Measurements from ENCODE around the gene ABLIM3.

The ABLIM3 gene

GRCh38 chr5:149152317-149152746 is 11.0 kb downstream of the ABLIM3 start:
- Histone ChIP-seq H3K27ac (no peak overlapping the region), H3K4me3 (IDR thresholded peaks at IDR 0.05; ENCODE audit: insufficient read depth, low read depth, low read length) (no peak overlapping the region)

DNA sequence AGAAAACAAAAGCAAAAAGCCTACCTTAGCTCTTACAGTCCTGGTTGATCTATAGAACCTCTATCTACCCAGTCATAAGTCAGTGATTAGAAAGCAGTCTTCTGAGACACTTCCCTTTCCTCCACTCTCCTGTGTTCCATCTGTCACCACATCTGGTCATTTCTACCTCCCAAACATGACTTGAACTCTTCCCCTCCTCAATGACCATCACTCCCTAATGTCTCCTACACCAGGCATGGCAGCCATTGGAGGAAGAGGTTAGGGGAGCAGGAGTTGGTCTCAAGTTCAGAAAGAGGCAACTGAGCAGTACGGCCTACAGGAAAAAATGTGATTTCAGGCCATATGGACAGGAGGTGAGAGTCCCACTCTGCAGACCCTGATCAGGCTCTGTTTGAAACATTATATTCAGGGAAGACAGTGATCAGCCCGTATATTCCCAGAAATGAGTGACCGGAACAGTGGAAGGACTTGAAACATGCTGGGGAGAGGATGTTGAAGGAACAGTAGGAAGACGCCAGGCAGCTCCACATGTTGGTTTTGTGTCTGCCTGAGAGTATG is 12.0 kb downstream of the ABLIM3 start:
- H3K79me2 ChIP-seq (ENCODE audit: insufficient read depth, low read depth), result no peaks in the 10 kb centered on the region
- no peak overlapping the region for H3K27ac ChIP-seq
- H3K36me3 ChIP-seq (ENCODE audit: insufficient read depth), result no peaks in the 10 kb centered on the region
- no peak overlapping the region for H2AFZ ChIP-seq (ENCODE audit: low read depth)
- H3K4me3 ChIP-seq (IDR thresholded peaks at IDR 0.05; ENCODE audit: insufficient read depth, low read depth, low read length), result no peak overlapping the region
- H3K4me1 ChIP-seq (ENCODE audit: low read depth, poor library complexity, severe bottlenecking), result no peaks in the 10 kb centered on the region
- H3K27me3 ChIP-seq (ENCODE audit: insufficient read depth, low read depth), result no peaks in the 10 kb centered on the region
- no peak overlapping the region for H3K9ac ChIP-seq
- no peaks in the 10 kb centered on the region for H4K20me1 ChIP-seq (ENCODE audit: insufficient read depth)
- no peak overlapping the region for H3K4me2 ChIP-seq
- no peak for TF ChIP-seq CTCF (conservative IDR thresholded peaks at IDR 0.05; ENCODE audit: low read depth, low read length)

More at GRCh38 chr5:149152317-149152746, 11.0 kb downstream of the ABLIM3 start:
- H3K4me2 ChIP-seq, result no peak overlapping the region
- no peak for TF ChIP-seq CTCF (conservative IDR thresholded peaks at IDR 0.05; ENCODE audit: low read depth, low read length)
- no peak overlapping the region for H2AFZ ChIP-seq (ENCODE audit: low read depth)
- H3K79me2 ChIP-seq (ENCODE audit: insufficient read depth, low read depth), result no peaks in the 10 kb centered on the region
- no peaks in the 10 kb centered on the region for H3K4me1 ChIP-seq (ENCODE audit: low read depth, poor library complexity, severe bottlenecking)
- H3K27me3 ChIP-seq (ENCODE audit: insufficient read depth, low read depth), result no peaks in the 10 kb centered on the region
- no peaks in the 10 kb centered on the region for H4K20me1 ChIP-seq (ENCODE audit: insufficient read depth)
- H3K9ac ChIP-seq, result no peak overlapping the region
- no peaks in the 10 kb centered on the region for H3K36me3 ChIP-seq (ENCODE audit: insufficient read depth)

DNA sequence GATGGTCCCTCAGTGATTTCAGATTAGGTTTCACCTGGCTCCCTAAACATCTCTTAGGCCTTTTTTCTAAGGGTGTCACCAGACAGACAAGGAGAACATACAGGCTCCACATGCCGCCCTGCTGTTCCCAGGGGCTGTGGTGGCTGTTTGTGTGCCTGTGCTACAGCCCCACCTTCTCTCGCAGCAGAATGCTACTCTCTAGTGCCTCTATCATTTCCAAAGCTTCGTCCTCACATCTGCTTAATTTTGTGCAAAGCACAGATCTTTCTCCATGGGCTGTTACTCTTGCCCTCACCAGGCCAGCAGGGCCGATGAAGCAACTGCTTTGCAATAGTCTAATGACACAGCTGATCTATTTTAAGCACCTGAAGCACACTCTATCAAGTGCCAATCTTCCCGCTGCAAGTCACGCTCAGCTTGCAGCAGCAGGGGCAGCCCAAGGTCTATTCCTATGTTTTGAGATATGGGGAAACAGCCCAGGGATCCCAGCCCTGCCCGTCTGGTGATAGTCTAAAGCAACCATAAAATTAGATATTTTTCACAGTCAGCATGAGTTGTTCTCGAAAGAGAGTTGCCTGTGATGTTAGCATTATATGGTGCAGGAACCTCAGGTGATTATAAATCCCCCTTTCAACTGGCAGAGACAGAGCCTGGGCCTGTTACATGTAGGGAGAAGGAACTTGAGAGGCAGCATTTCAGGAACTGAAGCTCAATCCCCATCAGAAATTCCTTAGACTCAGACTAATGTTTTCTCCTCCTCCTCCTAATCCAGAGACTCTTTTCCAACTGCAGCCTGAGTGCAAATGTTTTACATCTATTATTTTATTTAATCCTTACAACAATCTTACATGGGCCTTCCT is 12.7 kb downstream of the ABLIM3 start:
- Histone ChIP-seq H3K36me3 (ENCODE audit: insufficient read depth) (no peaks in the 10 kb centered on the region), H3K4me1 (ENCODE audit: low read depth, poor library complexity, severe bottlenecking) (no peaks in the 10 kb centered on the region), H3K4me2 (no peak overlapping the region), H3K4me3 (IDR thresholded peaks at IDR 0.05; ENCODE audit: insufficient read depth, low read depth, low read length) (no peak overlapping the region), H4K20me1 (ENCODE audit: insufficient read depth) (no peaks in the 10 kb centered on the region), H3K27ac (no peak overlapping the region), H3K9ac (no peak overlapping the region), H2AFZ (ENCODE audit: low read depth) (no peak overlapping the region), H3K79me2 (ENCODE audit: insufficient read depth, low read depth) (no peaks in the 10 kb centered on the region), H3K27me3 (ENCODE audit: insufficient read depth, low read depth) (no peaks in the 10 kb centered on the region)
- no peak for TF ChIP-seq CTCF (conservative IDR thresholded peaks at IDR 0.05; ENCODE audit: low read depth, low read length)

DNA sequence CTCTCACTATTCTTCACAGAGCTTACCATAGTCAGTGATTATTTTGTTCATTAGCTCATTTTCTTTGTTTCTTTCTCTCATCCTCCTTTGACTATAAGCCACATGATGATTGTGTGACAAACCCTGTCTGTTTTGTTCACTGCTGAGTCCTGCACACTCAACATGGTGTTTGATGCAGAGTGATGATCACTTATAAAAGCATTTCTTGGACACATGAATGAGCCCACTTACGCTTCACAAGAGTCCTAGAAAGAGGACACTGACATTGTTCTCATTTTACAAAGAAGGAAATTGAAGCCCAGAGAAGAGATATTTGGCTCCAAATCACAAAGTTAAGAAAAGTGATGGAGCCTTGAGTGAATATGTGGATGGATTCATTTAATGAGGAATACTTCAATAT is 13.4 kb downstream of the ABLIM3 start:
- TF ChIP-seq CTCF (conservative IDR thresholded peaks at IDR 0.05; ENCODE audit: low read depth, low read length), result no peak
- Histone ChIP-seq H4K20me1 (ENCODE audit: insufficient read depth) (no peaks in the 10 kb centered on the region), H3K4me3 (IDR thresholded peaks at IDR 0.05; ENCODE audit: insufficient read depth, low read depth, low read length) (no peak overlapping the region), H3K36me3 (ENCODE audit: insufficient read depth) (no peaks in the 10 kb centered on the region), H3K27me3 (ENCODE audit: insufficient read depth, low read depth) (no peaks in the 10 kb centered on the region), H3K4me1 (ENCODE audit: low read depth, poor library complexity, severe bottlenecking) (no peaks in the 10 kb centered on the region), H3K79me2 (ENCODE audit: insufficient read depth, low read depth) (no peaks in the 10 kb centered on the region), H3K9ac (no peak overlapping the region), H3K27ac (no peak overlapping the region), H3K4me2 (no peak overlapping the region), H2AFZ (ENCODE audit: low read depth) (no peak overlapping the region)

Measured in KMS-11 (cell line).